ENCODE results near the gene ROBO1. TPM values are rescaled to one million over a fixed set of nuclear protein-coding genes. Genes with fewer than 3 reads are reported as not detected.

The ROBO1 gene
- total and polyA plus RNA-seq, 2 donors from 2014 or later, result 2.1 to 22.1 TPM

DNA sequence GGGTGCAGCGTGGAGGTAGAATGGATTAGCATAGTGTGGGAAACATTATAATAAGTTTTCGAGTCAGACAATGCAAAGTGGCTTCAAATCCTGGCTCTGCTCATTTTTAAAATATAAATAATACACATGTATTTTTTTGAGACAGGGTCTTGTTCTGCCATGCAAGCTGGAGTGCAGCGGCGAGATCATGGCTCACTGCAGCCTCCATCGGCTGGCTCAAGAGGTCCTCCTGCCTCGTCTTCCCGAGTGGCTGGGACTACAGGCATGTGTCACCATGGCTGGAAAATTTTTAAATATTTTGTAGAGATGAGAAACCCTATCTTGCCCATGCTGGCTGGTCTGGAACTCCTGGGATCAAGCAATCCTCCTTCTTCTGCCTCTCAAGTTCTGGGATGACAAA is 194.9 kb downstream of the ROBO1 start:
- Histone ChIP-seq H3K9ac (ENCODE audit: low read length in 3 of 3) (no peak overlapping the region), H3K27me3 (ENCODE audit: control insufficient read depth, insufficient read depth, low read length) (no peaks in the 10 kb centered on the region), H3K36me3 (ENCODE audit: control insufficient read depth in 2 of 3, insufficient read depth in 3 of 3, low read length in 3 of 3) (no peaks in the 10 kb centered on the region), H3K4me1 (ENCODE audit: control insufficient read depth in 2 of 3, insufficient read depth in 2 of 3, low read depth in 1 of 3, low read length in 3 of 3) (no peaks in the 10 kb centered on the region), H3K27ac (ENCODE audit: low read depth in 2 of 2, low read length in 2 of 2) (no peak overlapping the region), H3K9me3 (ENCODE audit: control insufficient read depth in 2 of 3, insufficient read depth in 1 of 3, low read length in 3 of 3) (no peaks in the 10 kb centered on the region), H3K4me3 (ENCODE audit: low read length in 3 of 3) (no peak overlapping the region)
- intact Hi-C loops (cut with DNase I), result no loop called here
- TF ChIP-seq, protein P1, sequence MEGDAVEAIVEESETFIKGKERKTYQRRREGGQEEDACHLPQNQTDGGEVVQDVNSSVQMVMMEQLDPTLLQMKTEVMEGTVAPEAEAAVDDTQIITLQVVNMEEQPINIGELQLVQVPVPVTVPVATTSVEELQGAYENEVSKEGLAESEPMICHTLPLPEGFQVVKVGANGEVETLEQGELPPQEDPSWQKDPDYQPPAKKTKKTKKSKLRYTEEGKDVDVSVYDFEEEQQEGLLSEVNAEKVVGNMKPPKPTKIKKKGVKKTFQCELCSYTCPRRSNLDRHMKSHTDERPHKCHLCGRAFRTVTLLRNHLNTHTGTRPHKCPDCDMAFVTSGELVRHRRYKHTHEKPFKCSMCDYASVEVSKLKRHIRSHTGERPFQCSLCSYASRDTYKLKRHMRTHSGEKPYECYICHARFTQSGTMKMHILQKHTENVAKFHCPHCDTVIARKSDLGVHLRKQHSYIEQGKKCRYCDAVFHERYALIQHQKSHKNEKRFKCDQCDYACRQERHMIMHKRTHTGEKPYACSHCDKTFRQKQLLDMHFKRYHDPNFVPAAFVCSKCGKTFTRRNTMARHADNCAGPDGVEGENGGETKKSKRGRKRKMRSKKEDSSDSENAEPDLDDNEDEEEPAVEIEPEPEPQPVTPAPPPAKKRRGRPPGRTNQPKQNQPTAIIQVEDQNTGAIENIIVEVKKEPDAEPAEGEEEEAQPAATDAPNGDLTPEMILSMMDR (IDR thresholded peaks at IDR 0.05; ENCODE audit: borderline replicate concordance, extremely low read depth, insufficient read depth), result no peak
- DNase-seq, result peak in 1 of 5 donors; percentile 30
- FAIRE-seq, result no peak

DNA sequence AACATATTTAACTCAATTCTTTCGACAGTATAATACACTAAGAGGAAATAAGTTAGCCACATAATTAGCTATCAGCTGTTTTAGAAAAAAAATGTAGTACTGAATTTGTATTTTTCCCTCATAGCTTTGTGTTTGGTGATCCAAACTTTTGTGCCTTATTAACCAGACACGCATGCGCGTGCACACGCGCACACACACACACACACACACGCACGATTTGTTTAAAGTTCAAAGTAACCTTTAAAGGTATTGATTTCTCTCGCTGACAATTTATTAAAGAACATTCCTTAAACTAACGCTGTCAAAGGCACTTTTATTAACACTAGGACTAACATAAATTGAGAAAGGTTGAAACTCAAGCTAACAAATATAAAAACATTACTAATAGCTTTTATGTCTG is 198.9 kb downstream of the ROBO1 start:
- H3K9me3 ChIP-seq (ENCODE audit: control insufficient read depth in 2 of 3, insufficient read depth in 1 of 3, low read length in 3 of 3), result no peaks in the 10 kb centered on the region
- H3K27me3 ChIP-seq (ENCODE audit: control insufficient read depth, insufficient read depth, low read length), result no peaks in the 10 kb centered on the region
- H3K27ac ChIP-seq (ENCODE audit: low read depth in 2 of 2, low read length in 2 of 2), result no peak overlapping the region
- H3K4me1 ChIP-seq (ENCODE audit: control insufficient read depth in 2 of 3, insufficient read depth in 2 of 3, low read depth in 1 of 3, low read length in 3 of 3), result no peaks in the 10 kb centered on the region
- TF ChIP-seq, protein P1 (IDR thresholded peaks at IDR 0.05; ENCODE audit: borderline replicate concordance, extremely low read depth, insufficient read depth), result no peak
- no peak overlapping the region for H3K4me3 ChIP-seq (ENCODE audit: low read length in 3 of 3)
- intact Hi-C loops (cut with DNase I), result no loop called here
- H3K36me3 ChIP-seq (ENCODE audit: control insufficient read depth in 2 of 3, insufficient read depth in 3 of 3, low read length in 3 of 3), result no peaks in the 10 kb centered on the region
- FAIRE-seq (no peak), DNase-seq (no peak)
- H3K9ac ChIP-seq (ENCODE audit: low read length in 3 of 3), result no peak overlapping the region

DNA sequence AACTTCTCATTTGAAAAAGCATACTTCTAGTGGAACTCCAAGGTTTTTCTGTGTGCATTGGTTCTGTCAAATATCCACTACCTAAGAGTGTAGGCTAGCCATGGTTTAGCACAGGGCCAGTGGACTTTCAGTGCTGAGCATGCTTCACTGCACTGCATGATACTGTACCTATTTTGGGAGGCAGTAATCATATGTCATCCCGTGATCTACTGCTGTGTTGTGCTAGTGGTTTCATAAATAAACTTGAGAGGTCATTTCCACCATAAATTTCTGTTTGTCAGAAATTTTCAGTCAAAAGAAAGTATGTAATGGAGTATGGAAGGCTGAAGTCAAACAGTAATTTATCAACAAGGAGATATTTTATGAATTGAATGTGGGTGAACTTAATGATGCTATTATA is 203.6 kb downstream of the ROBO1 start:
- no peaks in the 10 kb centered on the region for H3K36me3 ChIP-seq (ENCODE audit: control insufficient read depth in 2 of 3, insufficient read depth in 3 of 3, low read length in 3 of 3)
- no peaks in the 10 kb centered on the region for H3K27me3 ChIP-seq (ENCODE audit: control insufficient read depth, insufficient read depth, low read length)
- H3K9me3 ChIP-seq (ENCODE audit: control insufficient read depth in 2 of 3, insufficient read depth in 1 of 3, low read length in 3 of 3), result no peaks in the 10 kb centered on the region
- H3K9ac ChIP-seq (ENCODE audit: low read length in 3 of 3), result no peak overlapping the region
- FAIRE-seq (no peak), DNase-seq (peak in 3 of 5 donors; percentile 9 to 63 (median 51))
- intact Hi-C loops (cut with DNase I), result no loop called here
- no peak overlapping the region for H3K4me3 ChIP-seq (ENCODE audit: low read length in 3 of 3)
- TF ChIP-seq, protein P1 (IDR thresholded peaks at IDR 0.05; ENCODE audit: borderline replicate concordance, extremely low read depth, insufficient read depth), result no peak
- H3K4me1 ChIP-seq (ENCODE audit: control insufficient read depth in 2 of 3, insufficient read depth in 2 of 3, low read depth in 1 of 3, low read length in 3 of 3), result no peaks in the 10 kb centered on the region
- H3K27ac ChIP-seq (ENCODE audit: low read depth in 2 of 2, low read length in 2 of 2), result no peak overlapping the region

DNA sequence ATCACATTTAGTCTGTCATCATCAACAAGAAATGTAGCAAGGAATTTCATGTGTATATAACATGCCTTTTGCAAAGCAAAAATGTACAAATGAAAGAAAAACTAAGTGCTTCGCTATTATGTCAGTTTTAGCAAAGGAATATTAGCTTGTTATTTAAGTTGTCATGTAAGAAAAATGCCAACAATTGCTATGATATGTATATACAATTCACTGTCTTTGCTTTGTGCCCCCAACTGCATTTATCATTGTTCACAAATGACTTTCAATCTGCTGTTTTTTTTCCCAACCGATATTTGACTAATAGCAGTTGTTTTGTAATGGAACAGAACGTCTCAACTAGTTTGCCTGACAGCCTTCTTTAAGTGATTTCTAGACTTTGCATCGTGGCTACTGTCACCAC is 207.1 kb downstream of the ROBO1 start:
- DNase-seq (no peak), FAIRE-seq (no peak)
- Histone ChIP-seq H3K9me3 (ENCODE audit: control insufficient read depth in 2 of 3, insufficient read depth in 1 of 3, low read length in 3 of 3) (no peaks in the 10 kb centered on the region), H3K27ac (ENCODE audit: low read depth in 2 of 2, low read length in 2 of 2) (no peak overlapping the region), H3K27me3 (ENCODE audit: control insufficient read depth, insufficient read depth, low read length) (no peaks in the 10 kb centered on the region), H3K9ac (ENCODE audit: low read length in 3 of 3) (no peak overlapping the region), H3K4me1 (ENCODE audit: control insufficient read depth in 2 of 3, insufficient read depth in 2 of 3, low read depth in 1 of 3, low read length in 3 of 3) (no peaks in the 10 kb centered on the region), H3K36me3 (ENCODE audit: control insufficient read depth in 2 of 3, insufficient read depth in 3 of 3, low read length in 3 of 3) (no peaks in the 10 kb centered on the region), H3K4me3 (ENCODE audit: low read length in 3 of 3) (no peak overlapping the region)
- TF ChIP-seq, protein P1 (IDR thresholded peaks at IDR 0.05; ENCODE audit: borderline replicate concordance, extremely low read depth, insufficient read depth), result no peak
- intact Hi-C loops (cut with DNase I), result no loop called here

Data from kidney (tissue), 14 donors.